WI38 (cell line): ENCODE results near the gene PEPD.

ENCODE experiments used
- H3K4me3 ChIP-seq: 2 replicates; pipeline ENCODE4 v1.5.1; 2011; ENCODE audit warnings: low read depth, mild to moderate bottlenecking, control low read depth, low read length
- TF ChIP-seq, protein P1 (sequence below): IDR thresholded peaks from 2 replicates; pipeline ENCODE4 v1.5.1; 2012; ENCODE audit warnings: low read depth, mild to moderate bottlenecking, control low read depth, low read length

PEPD gene

DNA sequence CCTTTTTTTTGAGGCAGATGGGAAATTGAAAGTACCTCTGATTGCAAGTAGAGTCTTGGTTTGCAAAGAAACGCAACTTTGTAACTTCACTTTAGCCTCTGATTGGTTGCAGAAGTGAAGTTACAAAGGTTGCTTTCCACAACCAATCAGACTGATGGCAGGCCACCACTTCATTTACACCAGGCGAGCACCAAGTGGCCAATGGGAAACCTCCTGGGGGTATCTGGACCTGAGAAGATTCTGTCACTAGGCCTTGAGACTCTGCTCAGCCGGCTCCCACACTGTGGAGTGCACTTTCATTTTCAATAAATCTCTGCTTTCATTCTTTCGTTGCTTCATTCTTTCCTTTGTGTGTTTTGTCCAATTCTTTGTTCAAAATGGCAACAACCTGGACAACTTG lies 19.1 kb downstream of the PEPD start:
- H3K4me3 ChIP-seq = no peak overlapping the region
- TF ChIP-seq, protein P1, sequence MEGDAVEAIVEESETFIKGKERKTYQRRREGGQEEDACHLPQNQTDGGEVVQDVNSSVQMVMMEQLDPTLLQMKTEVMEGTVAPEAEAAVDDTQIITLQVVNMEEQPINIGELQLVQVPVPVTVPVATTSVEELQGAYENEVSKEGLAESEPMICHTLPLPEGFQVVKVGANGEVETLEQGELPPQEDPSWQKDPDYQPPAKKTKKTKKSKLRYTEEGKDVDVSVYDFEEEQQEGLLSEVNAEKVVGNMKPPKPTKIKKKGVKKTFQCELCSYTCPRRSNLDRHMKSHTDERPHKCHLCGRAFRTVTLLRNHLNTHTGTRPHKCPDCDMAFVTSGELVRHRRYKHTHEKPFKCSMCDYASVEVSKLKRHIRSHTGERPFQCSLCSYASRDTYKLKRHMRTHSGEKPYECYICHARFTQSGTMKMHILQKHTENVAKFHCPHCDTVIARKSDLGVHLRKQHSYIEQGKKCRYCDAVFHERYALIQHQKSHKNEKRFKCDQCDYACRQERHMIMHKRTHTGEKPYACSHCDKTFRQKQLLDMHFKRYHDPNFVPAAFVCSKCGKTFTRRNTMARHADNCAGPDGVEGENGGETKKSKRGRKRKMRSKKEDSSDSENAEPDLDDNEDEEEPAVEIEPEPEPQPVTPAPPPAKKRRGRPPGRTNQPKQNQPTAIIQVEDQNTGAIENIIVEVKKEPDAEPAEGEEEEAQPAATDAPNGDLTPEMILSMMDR = no peak

DNA sequence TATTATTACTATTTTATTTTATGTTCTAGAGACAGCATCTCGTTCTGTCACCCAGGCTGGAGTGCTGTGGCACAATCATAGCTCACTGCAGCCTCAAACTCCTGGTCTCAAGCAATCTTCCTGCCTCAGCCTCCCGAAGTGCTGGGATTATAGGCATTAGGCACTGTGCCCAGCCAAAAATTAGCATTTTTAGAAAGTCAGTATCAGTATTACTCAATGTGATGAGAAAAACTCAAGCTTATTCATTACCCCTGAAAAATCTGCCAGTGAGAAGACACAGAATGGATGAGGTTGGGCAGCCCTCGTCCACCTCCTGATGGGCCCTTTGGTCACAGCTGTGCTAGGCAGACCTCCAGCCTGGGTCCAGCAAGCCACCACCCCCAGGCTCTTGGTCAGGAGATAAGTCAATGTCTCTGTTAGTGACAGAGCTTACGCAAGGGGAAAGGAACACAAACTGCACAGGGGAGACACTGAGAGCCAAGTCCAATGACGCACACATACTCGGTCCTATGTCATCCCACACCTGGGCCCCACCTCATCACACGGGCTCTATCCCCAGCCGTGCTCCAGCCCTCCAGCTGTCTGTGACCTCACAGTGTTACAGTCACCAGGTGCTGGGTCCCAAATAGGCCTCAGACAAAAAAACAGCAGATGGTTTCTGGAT lies 19.8 kb downstream of the PEPD start:
- no peak overlapping the region for H3K4me3 ChIP-seq
- TF ChIP-seq, protein P1 = no peak

DNA sequence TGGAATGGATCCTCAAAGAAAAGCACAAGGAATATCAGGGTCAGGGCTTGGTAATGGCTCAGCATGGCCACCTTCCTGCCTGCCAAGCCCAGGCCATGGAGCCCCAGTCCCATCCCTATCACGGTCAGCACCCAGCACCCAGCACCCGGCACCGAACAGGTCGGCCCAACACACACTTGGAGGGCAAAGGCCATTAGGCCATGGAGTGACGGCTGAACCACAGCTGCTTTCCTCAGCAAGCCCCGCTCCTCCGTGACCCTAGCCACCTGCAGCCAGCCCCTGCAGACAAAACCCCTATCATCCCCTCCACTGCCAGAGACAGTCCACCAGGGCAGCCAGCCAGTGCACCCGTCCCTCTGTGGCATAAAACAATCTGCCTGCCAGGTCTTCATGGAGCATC lies 20.6 kb downstream of the PEPD start:
- no peak overlapping the region for H3K4me3 ChIP-seq
- TF ChIP-seq, protein P1 = no peak

DNA sequence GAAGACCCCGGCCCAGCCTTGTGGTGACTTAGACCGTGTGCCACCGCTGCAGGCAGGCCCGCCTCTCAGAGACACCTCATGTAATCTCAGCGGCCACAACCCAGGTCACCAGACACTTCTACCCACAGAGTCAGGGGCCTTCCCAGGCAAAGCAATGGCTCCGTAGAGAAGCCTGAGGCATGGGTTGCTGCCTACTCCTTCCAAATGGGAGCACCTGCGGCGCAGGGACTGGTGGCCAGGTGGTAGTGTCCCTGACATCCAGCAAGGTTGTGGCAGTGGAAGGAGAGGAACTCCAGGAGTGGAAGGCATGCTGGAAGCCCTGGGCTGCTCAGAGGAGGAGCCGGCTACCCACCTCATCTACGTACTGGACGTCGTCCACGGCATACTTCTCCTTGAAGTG lies 21.0 kb downstream of the PEPD start:
- H3K4me3 ChIP-seq = no peak overlapping the region

DNA sequence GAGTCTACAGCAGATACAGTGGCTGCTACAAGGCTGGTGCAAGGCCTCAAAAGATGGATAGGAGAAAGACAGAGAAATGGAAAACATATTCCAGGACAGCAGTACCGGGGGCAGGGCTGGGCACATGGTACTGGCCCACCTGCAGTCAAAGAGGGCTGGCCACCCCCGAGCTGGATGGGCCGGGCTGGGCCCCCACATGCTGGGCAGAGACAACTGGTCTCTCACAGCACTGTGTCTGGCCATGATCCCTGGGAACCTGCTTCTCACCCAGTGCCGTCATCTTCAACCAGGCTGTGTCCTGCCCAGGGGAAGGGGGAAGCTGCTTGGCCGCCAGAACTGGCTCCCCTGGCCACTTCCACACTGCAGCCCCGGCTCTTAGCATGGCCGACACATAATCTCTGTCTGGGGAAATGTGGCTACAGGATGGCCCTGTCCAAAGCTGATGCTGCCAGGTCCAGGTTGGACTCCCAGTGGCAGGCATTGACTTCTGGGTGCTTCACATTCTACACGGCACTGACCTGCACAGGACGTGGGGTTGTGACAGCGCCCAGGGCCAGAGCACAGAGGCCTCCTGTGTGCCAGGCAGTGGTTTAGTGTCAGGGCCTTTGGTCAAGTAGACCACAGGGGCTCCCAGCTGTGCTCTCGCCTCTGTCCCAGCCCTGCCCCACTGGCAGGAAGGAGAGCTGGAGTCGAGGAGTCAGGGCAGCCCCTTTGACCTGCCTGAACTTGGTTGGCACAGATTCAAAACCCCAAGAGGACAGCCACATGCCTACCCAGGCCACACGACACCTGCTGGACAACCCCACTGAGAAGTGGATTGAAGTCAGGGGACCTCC lies 21.7 kb downstream of the PEPD start:
- no peak overlapping the region for H3K4me3 ChIP-seq
- TF ChIP-seq, protein P1 = no peak

More for the DNA sequence above, 21.0 kb downstream of the PEPD start:
- TF ChIP-seq, protein P1 = no peak

DNA sequence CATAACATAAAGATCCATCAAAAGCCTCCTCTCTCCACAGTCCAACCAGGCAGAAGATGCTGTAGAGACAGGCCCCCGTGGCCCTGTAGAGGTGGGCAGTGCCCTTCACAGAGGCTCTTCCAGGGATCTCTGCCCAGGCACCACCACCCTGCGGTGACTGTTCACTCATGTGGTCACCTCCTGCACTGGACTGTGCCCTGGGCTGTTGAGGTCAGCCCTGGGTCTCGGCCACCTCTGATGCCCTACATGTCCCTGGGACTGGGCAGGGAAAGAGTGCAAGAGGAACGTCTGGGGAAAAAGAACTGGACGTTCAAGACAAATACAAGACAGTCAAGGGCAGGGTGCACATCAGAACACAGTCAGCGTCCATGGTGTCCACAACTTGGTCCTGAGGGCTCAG lies 22.3 kb downstream of the PEPD start:
- no peak overlapping the region for H3K4me3 ChIP-seq
- TF ChIP-seq, protein P1 = no peak

DNA sequence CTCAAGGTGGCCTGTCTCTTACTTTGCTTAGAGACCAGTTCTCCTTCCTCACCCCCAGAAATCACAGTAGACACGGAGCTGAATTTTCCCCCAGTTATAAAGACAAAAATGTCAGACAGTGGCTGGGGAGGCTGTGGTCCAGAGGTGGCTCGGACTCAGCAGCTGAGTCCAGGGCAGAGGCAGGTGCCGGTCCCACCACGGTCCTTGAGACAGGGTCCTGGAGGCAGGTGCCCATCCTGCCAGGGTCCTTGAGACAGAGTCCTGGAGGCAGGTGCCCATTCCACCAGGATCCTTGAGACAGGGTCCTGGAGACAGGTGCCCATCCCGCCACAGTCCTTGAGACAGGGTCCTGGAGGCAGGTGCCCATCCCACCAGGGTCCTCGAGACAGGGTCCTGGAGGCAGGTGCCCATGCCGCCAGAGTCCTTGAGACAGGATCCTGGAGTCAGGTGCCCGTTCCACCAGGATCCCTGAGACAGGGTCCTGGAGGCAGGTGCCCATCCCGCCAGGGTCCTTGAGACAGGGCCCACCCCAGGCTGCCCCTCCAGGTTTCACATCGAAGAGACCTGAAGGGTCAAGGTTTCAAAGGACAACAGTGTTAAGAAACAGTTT lies 23.1 kb downstream of the PEPD start:
- no peak overlapping the region for H3K4me3 ChIP-seq
- TF ChIP-seq, protein P1 = no peak
